GM18861 (cell line): Measurements from ENCODE around the gene CHAT.

Source experiments
- ATAC-seq: cut with Tn5 transposase; IDR thresholded peaks from one replicate; pipeline ENCODE4 v1.9.1; 2021; ENCODE audit not compliant: unreplicated experiment

Gene CHAT

GRCh38 chr10:49611816-49612512, 1.9 kb upstream of the CHAT start:
- ATAC-seq: no peak

DNA sequence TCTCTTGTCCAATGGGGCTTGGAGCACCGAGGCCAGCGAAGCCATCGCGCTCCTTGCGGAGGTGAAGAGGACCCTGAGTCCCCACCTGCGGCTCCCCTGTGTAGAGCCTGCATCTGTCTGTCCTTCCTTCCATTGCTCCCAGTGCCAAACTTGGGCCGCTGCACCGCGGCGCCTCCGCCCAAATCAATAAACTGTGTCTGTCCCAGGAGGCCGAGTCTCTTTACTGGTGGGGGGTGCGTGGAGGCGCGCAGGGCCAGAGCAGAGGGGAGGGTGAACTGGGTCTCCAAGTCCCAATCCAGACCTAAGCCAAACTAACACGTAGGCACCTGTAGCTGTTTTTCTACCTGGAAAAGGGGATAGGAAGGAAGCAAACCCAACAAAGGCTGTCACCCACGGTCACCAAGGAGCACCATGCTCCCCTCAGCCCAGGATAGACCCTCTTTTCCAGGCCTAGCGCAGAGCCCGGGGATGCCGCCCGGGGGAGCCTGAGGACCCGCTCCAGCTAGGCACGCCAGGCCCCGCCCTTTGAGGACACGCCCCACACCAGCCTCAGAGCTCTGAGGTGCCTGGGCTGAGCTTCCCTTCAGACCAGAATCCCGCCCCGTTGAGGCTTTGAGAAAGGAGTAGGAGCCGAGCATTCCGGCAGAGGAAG, 1.2 kb upstream of the CHAT start:
- no peak for ATAC-seq

DNA sequence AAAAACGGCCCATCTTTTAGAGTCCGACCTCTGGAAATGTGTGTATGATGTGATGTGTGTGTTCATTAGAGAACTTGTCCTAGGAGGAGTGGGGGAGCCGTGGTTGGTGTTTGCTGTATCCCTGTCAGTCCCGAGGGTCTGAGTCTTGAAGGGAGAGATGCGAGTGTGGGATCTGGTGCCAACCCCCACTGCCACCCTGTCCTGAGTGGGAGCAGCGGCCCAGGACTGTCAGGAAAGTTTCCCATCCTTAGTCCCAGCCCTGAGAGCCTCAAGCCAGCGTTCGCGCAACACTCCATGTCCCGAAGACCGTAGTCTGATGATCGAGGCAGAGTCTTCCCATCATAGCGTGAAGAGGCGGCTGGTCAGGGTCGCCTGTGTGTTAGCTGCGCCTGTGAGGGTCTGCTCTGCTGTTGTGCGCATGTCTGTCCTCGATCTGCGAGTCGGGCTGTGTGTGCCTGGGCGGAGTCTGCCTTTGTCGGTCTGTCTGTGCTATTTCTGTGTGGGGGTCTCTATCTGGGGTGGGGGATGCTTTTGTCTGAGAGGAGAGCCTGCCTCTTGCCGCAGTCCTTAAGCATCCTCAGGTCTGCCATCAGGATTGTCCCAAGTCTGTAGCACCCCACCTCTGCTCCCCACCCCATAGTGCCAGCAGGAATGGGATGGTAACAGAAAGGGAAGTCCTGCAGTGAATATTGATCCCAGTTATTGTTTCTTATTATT, 514 bp upstream of the CHAT start:
- no peak for ATAC-seq

DNA sequence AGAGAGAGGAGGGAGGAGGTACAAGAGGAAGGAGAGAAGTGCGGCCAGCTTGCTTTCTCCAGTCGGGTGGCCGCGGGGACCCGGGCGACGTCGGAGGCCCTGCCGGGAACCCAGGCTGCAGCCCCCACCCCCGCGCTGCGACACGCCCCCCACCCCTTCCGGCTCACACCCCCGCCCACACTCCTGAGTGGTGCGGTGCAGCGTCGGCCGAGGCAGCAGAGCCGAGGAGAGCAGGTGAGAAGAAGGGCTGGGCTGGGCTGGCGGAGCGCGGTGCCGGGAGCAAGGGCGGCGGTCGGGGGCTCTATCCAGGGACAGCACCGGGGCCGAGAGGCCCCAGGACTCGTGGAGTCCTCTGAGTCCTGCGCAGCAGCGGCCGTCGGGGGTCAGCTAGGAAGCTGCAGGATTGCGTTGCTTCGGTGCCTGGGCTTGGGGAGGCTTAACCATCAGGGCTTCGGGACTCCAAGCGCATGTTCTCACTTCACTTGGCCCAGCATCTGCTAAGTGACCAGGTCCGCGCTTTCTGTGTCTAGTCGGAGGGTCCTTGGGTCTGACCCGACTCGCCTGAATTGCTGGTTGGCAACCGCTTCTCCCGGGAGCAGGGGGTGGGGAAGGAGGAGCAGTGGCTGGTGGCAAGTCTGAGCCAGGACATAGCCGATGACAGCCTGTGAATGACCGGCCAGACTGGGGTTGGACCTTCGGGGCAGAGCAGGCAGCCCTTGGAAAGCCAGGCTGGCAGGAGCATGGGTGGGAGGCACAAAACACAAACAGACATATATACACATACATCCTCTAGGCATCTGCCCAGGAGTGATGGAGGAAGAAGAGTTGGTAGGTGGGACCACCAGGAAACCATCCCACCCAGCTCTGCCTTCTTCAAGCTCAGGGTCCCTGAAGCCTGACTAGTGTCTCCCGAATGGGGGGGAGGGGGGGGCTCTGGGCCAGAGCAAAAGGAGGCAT, 683 bp downstream of the CHAT start:
- ATAC-seq: no peak

GRCh38 chr10:49615213-49615612, 1.4 kb downstream of the CHAT start:
- ATAC-seq: no peak

GRCh38 chr10:49615721-49616120, 1.9 kb downstream of the CHAT start:
- ATAC-seq: no peak

- ATAC-seq: no peak
These were observed 2.7 kb downstream of the CHAT start for GRCh38 chr10:49616421-49617101.

GRCh38 chr10:49617121-49618020, 3.5 kb downstream of the CHAT start:
- no peak for ATAC-seq

GRCh38 chr10:49618821-49619220, 5.0 kb downstream of the CHAT start:
- ATAC-seq: no peak

DNA sequence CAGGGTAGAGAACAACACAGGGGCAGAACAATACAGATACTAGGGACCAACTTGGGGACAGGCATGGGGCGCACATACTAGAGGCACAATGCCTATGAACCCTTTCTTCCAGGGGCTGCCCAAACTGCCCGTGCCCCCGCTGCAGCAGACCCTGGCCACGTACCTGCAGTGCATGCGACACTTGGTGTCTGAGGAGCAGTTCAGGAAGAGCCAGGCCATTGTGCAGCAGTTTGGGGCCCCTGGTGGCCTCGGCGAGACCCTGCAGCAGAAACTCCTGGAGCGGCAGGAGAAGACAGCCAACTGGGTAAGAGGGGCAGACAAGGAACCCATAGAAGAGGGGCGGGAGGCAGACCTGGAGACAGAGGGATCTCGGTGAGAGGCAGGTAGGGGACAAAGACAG, 5.8 kb downstream of the CHAT start:
- ATAC-seq: no peak

DNA sequence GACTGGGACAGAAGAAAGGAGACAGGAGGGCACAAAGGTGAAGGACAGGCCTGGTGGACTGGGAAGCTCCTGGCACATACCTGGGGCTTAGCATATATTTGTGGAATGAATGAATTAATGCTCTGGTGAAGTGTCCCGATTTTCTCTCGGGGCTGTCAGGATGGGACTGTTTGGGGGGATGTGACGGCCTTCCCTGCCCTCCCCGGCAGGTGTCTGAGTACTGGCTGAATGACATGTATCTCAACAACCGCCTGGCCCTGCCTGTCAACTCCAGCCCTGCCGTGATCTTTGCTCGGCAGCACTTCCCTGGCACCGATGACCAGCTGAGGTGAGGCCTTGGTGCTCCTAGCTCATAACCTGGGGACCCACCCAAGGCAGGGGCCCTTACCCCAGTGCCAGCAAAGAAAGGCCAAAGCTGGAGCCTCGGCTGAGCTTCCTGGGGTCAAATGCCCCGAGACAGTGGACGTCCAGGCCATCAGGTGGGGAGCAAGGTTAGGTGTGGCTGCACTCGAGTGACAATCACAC, 6.5 kb downstream of the CHAT start:
- no peak for ATAC-seq

DNA sequence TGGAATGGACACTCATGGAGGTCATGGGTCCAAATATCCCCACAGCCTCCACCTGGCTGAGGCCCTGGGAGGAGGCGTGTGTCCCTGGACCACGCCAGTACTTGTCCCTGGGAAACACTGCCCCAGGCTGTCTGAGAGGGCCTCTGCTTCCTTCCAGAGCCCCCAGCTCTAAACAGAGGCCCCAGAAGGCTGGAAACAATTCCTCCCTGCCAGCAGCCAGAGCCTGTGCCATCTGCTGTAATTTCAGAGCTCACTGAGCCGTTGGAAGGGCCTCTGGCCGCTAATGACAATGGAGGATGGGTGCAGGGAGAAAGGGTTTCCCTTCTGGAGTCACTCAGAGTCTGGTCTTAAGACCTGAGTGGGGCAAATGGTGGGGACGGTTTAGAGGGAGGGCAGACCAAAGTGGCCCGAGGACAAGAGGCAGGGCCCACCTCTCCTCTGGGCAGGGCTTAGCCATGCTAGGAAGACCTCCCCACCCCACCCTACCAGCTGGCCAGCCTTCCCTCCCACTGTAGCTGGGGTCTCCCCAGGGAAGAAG, 7.1 kb downstream of the CHAT start:
- ATAC-seq: no peak

GRCh38 chr10:49621561-49621960, 7.7 kb downstream of the CHAT start:
- no peak for ATAC-seq

- no peak for ATAC-seq
These were observed 8.9 kb downstream of the CHAT start for GRCh38 chr10:49622426-49623425.

DNA sequence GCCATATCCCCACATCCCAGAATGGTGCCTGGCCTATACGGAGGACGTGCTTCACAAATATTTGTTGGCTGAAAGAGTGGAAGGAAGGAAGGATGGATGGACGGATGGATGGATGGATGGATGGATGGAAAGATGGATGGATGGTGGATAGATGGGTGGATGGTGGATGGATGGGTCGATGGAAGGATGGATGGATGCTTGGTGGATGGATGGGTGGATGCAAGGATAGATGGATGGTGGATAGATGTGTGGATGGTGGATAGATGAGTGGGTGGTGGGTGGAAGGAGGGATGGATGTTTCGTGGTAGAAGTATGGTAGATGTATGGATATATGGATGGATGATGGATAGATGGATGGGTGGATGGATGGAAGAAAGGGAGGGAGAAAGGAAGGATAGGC, 10.8 kb downstream of the CHAT start:
- ATAC-seq: no peak

- no peak for ATAC-seq
These were observed 11.6 kb downstream of the CHAT start for GRCh38 chr10:49625411-49625810.

DNA sequence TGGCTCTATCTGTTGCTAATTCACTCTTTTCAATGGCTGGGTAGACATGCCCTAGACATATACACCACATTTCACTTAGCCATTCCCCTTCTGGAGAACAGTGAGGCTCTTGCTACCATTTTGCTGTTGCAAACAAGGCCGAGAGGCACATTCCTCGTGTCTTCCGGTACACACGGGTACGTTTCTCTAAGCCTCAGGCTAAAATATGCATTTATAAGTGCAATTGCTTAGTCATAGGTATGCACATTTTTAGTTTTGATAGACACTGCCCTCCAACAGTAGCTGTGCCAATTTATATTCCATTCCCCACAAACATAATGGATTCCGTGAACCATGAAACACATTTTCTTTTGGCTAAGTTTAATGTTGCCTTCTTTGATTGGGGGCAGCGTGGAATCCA, 13.2 kb downstream of the CHAT start:
- ATAC-seq: no peak
